IPS-15b (cell line): ENCODE results near the gene BCAN.
A peak's percentile ranks its signal among the peaks of the same experiment; 100 is the strongest.

Experiments used
- H3K27me3 ChIP-seq: one replicate; pipeline ENCODE4 v1.6.1; 2013; ENCODE audit warnings: low read length; ENCODE audit not compliant: control insufficient read depth, insufficient read depth
- H3K36me3 ChIP-seq: one replicate; pipeline ENCODE4 v1.6.1; 2013; ENCODE audit warnings: low read length; ENCODE audit not compliant: control insufficient read depth, insufficient read depth
- H3K4me1 ChIP-seq: one replicate; pipeline ENCODE4 v1.6.1; 2013; ENCODE audit warnings: mild to moderate bottlenecking, low read length; ENCODE audit not compliant: control insufficient read depth, insufficient read depth
- H3K4me3 ChIP-seq: one replicate; pipeline ENCODE4 v1.5.1; 2013; ENCODE audit warnings: low read depth, low read length
- H3K9ac ChIP-seq: one replicate; pipeline ENCODE4 v1.6.1; 2013; ENCODE audit warnings: low read depth, mild to moderate bottlenecking, low read length
- H3K9me3 ChIP-seq: one replicate; pipeline ENCODE4 v1.6.1; 2013; ENCODE audit warnings: mild to moderate bottlenecking, low read length; ENCODE audit not compliant: control insufficient read depth, insufficient read depth

The BCAN gene, protein sequence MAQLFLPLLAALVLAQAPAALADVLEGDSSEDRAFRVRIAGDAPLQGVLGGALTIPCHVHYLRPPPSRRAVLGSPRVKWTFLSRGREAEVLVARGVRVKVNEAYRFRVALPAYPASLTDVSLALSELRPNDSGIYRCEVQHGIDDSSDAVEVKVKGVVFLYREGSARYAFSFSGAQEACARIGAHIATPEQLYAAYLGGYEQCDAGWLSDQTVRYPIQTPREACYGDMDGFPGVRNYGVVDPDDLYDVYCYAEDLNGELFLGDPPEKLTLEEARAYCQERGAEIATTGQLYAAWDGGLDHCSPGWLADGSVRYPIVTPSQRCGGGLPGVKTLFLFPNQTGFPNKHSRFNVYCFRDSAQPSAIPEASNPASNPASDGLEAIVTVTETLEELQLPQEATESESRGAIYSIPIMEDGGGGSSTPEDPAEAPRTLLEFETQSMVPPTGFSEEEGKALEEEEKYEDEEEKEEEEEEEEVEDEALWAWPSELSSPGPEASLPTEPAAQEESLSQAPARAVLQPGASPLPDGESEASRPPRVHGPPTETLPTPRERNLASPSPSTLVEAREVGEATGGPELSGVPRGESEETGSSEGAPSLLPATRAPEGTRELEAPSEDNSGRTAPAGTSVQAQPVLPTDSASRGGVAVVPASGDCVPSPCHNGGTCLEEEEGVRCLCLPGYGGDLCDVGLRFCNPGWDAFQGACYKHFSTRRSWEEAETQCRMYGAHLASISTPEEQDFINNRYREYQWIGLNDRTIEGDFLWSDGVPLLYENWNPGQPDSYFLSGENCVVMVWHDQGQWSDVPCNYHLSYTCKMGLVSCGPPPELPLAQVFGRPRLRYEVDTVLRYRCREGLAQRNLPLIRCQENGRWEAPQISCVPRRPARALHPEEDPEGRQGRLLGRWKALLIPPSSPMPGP

DNA sequence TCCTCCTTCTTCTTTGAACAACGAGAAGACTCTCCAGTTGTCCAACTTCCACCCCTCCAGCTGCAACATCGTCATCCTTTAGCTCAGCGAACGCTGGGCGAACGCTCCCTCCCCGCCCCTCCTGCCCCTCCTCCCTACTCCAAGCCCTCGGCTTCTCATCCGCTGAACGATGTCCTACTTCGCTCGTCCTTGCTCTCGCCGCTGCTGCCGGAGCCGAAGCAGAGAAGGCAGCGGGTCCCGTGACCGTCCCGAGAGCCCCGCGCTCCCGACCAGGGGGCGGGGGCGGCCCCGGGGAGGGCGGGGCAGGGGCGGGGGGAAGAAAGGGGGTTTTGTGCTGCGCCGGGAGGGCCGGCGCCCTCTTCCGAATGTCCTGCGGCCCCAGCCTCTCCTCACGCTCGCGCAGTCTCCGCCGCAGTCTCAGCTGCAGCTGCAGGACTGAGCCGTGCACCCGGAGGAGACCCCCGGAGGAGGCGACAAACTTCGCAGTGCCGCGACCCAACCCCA is at the start of gene BCAN:
BCAN (plus strand) TSS at position 357 of the 504 bp plus-strand sequence. CDS start 3,938 bp downstream, outside the sequence.
- Histone ChIP-seq H3K9me3 (no peaks in the 10 kb centered on the region), H3K27me3 (peaks cover 88% of the 10 kb centered on the region), H3K9ac (no peak within 1 kb of the TSS), H3K4me3 (peak within 1 kb of the TSS; percentile 71), H3K36me3 (no peaks in the 10 kb centered on the region), H3K4me1 (peaks cover 2% of the 10 kb centered on the region)

DNA sequence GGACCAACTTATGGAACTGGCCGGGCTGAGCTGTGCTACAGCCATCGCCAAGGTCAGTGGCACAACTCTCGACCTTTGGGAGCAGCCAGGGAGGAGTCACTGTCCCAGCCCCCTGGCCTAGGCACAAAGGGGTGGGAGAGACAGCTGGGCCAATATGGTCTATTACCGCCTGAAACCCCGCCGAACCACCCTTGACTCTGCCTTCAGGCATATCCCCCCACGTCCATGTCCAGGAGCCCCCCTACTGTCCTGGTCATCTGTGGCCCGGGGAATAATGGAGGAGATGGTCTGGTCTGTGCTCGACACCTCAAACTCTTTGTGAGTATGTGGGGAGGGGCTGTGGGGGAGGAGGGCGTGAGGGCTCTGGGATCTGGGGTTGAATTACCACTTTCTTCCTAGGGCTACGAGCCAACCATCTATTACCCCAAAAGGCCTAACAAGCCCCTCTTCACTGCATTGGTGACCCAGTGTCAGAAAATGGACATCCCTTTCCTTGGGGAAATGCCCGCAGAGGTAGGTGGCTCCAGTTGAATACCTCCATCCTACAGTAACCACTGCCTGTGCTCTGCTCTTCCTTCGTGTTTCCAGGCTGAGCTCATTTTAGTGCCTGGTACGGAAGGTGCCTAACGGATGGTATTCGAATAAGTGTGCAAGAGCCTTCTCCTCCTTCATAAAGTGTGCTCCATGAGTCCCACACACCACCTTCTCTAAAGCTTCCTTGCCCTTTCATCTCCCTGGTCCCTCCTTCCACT is 49.6 kb upstream of the BCAN start:
- Histone ChIP-seq H3K4me1 (no peaks in the 10 kb centered on the region), H3K9me3 (no peaks in the 10 kb centered on the region), H3K4me3 (peak overlapping the region; percentile 93), H3K27me3 (no peaks in the 10 kb centered on the region), H3K9ac (peak overlapping the region; percentile 88), H3K36me3 (peaks cover 37% of the 10 kb centered on the region)

DNA sequence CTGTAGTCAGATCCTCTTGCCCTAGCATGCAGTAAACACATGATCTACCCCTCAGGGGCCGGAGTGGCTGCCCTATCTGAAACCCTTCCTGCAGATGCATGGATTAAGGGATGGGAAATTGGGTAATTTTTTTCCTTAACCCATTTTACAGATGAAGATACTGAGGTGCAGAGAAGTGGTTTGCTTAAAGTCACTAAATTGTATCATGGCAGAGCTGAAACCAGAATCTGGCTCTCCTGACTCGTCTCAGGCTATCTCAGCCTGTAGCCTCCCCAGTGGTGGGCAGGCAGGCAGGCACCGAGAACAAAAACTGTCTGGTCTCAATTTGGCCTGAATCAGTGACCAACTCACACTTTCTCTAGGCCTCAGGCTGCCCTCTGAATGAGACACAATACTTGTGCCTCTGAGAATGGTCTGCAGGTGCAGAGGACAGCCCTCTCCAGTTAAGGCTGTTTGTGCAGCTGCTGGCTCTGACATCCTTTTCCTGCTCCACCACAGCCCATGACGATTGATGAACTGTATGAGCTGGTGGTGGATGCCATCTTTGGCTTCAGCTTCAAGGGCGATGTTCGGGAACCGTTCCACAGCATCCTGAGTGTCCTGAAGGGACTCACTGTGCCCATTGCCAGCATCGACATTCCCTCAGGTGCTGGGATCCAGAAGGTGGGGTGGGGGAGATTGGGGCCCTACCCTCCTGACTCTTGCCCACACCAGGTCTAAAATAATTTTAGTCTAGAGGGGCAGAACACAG is 48.8 kb upstream of the BCAN start:
- Histone ChIP-seq H3K4me3 (no peak overlapping the region), H3K36me3 (peaks cover 44% of the 10 kb centered on the region)

DNA sequence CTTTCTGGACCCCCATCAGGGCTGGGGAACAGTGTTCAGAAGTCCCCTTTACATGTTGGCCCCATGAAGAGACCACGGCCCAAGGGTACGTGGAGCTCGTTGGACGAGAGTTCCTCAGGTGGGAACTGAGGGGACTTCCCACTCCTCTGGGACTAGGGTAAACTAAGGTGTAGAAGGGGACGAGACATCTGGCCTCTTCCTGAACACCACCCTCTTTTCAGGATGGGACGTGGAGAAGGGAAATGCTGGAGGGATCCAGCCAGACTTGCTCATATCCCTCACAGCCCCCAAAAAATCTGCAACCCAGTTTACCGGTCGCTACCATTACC is 48.3 kb upstream of the BCAN start:
- H3K27me3 ChIP-seq = no peaks in the 10 kb centered on the region
- H3K36me3 ChIP-seq = peaks cover 48% of the 10 kb centered on the region
- no peak overlapping the region for H3K9ac ChIP-seq
- no peaks in the 10 kb centered on the region for H3K9me3 ChIP-seq
- H3K4me3 ChIP-seq = no peak overlapping the region
- no peaks in the 10 kb centered on the region for H3K4me1 ChIP-seq

More for the DNA sequence above, 48.8 kb upstream of the BCAN start:
- no peaks in the 10 kb centered on the region for H3K27me3 ChIP-seq
- H3K9me3 ChIP-seq = no peaks in the 10 kb centered on the region
- no peaks in the 10 kb centered on the region for H3K4me1 ChIP-seq
- H3K9ac ChIP-seq = no peak overlapping the region

DNA sequence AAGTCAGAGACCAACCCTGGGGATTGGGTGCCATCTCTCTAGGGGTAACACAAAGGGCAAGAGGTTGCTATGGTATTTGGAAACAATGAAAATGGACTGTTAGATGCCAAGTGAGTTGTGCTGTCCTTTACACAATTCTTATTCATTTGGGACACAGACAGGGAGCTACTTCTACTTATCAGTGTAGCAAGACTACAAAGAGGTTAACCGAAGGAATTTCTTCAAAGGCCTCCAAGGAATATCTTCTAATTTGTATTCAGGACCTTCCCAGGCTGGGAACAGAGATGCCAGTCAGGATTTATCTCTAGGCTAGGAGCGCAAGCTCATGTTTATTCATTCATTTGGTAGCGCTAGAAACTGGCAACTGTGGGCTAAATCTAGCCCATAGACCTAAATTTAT is 47.7 kb upstream of the BCAN start:
- Histone ChIP-seq H3K4me1 (no peaks in the 10 kb centered on the region), H3K9ac (no peak overlapping the region), H3K36me3 (peaks cover 48% of the 10 kb centered on the region), H3K27me3 (no peaks in the 10 kb centered on the region), H3K4me3 (no peak overlapping the region), H3K9me3 (no peaks in the 10 kb centered on the region)

DNA sequence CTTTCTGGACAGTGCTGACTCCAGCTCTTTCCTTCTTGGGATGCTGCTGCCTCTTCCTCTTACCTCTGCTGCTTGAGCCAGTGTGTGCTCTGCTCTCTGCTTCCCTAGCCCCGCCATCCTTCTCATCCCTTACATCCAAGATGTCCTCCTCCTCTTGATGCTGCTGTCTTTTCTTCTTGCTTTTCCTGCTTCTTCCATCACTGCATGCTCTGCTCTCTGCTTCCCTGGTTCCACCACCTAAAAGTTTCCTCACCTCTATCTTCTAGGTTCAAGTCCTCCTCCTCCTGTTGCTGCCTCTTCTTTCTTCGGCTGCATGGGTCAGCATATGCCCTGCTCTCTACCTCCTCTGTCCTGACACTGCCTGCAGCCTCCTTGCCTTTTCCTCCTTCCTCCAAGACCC is 46.9 kb upstream of the BCAN start:
- H3K4me1 ChIP-seq = no peaks in the 10 kb centered on the region
- no peak overlapping the region for H3K4me3 ChIP-seq
- H3K27me3 ChIP-seq = no peaks in the 10 kb centered on the region
- H3K9me3 ChIP-seq = no peaks in the 10 kb centered on the region
- H3K36me3 ChIP-seq = peaks cover 48% of the 10 kb centered on the region
- H3K9ac ChIP-seq = no peak overlapping the region

DNA sequence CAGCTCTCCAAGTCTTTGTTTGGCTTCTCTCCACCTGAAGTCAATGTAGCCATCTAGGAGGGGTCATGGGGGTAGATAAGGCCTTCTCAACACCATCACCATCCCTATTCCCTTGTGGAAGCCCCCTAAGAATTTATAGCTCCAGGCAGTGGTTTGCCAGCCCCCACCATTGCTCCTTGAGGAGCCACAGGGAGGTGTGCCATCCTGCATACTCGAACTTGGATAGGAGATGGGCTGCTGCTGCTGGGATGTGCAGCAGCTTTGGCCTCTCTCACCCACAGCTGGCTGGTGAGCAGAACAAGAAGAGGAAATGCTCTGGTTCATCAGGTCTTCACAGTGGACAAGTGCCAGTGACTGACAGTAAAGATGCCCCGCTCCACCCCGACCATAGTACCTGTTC is 45.5 kb upstream of the BCAN start:
- Histone ChIP-seq H3K9ac (no peak overlapping the region), H3K27me3 (no peaks in the 10 kb centered on the region), H3K4me3 (no peak overlapping the region), H3K4me1 (no peaks in the 10 kb centered on the region), H3K9me3 (no peaks in the 10 kb centered on the region), H3K36me3 (peaks cover 48% of the 10 kb centered on the region)

DNA sequence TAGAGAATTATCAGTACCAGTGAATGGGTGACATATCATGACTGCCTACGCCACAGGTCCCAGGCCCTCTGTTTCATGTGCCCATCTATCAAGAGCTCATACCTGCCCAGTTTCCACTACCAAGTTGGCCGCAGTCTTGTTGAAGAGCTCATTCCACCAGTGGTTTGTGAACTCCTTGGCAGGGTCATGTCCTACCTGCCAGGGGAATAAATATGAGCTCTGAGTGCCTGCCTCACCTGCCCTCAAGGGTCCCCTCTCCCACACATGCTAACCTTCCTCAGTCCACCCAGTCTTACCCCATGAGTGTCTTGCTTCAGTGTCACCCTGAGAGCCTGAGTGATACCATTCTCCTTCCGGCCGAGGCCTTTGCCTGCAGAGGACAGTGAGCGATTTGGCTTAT is 43.8 kb upstream of the BCAN start:
- Histone ChIP-seq H3K27me3 (no peaks in the 10 kb centered on the region), H3K36me3 (peaks cover 44% of the 10 kb centered on the region), H3K4me3 (no peak overlapping the region), H3K9ac (no peak overlapping the region), H3K9me3 (no peaks in the 10 kb centered on the region), H3K4me1 (no peaks in the 10 kb centered on the region)

DNA sequence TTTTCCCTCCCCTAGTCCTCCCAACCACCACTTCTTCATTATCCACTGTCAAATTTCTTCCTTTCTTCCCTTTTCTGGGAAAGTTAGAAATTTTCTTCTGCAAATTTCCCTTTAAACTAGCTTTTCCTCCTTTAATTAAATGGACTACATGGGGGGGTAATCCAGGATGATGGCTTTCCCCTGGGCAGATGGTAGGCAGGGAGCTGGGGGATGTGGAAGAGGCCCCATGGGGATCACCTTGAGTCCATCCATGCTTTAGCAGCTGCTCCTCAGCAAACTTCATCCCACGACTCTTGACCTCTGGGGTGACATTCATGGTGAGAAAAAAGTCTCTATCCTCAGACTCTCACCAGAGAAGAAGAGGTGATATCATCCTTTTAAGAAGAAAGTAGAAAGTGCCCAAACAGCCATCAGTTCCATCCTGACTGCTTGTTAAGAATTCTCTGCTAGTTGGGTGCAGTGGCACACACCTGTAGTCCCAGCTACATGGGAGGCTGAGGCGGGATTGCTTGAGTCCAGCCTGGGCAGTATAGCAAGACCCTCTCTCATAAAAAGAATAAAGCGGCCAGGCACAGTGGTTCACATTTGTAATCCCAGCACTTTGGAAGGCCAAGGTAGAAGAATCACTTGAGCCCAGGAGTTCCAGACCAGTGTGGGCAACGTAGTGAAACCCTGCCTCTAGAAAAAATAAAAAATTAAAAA is 43.0 kb upstream of the BCAN start:
- Histone ChIP-seq H3K4me3 (no peak overlapping the region), H3K36me3 (peaks cover 38% of the 10 kb centered on the region), H3K9ac (no peak overlapping the region), H3K27me3 (no peaks in the 10 kb centered on the region), H3K9me3 (no peaks in the 10 kb centered on the region), H3K4me1 (no peaks in the 10 kb centered on the region)

DNA sequence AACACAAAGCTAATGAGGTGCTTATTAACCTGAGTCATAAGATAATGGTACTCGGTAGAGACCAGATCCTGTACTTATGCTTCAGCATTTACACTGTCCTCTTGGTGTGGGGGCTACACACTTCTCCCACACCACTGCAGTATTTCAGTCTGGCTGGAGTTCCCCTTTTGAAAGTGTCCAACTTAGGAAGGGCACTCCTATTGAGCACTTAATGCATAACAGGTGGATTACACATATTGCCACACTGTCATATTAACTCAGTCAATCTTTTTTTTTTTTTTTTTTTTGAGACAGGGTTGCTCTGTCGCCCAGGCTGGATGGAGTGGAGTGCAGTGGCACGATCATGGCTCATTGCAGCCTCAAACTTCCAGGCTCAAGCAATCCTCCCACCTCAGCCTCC is 42.1 kb upstream of the BCAN start:
- no peaks in the 10 kb centered on the region for H3K9me3 ChIP-seq
- no peak overlapping the region for H3K9ac ChIP-seq
- H3K27me3 ChIP-seq = no peaks in the 10 kb centered on the region
- no peak overlapping the region for H3K4me3 ChIP-seq
- H3K36me3 ChIP-seq = peaks cover 31% of the 10 kb centered on the region
- H3K4me1 ChIP-seq = no peaks in the 10 kb centered on the region
